GM19351 (cell line): Measurements from ENCODE around the gene MEG3.
"Not testable (repeated sequence)": the region's sequence is repeated elsewhere in the genome, so short reads cannot be mapped to it uniquely, and the experiment has no call there.

Experiments
- ATAC-seq: cut with Tn5 transposase; IDR thresholded peaks from one replicate; pipeline ENCODE4 v1.9.1; 2021; ENCODE audit warnings: mild to moderate bottlenecking, moderate library complexity; ENCODE audit not compliant: unreplicated experiment

Gene MEG3

DNA sequence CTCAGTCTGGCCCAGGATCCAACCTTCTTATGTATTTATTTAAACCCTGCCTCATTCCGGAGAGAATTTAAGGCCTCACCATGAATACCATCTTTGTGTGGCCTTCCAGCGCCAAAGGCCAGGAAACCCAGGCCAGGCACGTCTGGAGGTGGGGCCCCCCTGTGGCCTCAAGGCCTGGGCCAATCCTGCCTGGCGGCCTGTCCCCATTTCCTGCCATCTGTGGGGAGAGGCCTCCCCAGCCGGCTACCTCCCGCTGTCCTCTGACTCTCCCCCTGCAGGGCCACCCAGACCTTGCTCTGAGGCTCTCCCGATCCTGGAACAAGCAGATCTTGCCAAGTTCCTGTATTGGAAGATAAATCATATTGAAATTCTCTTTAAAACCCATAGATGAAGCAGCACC lies 37.4 kb upstream of the MEG3 start:
- no peak for ATAC-seq

DNA sequence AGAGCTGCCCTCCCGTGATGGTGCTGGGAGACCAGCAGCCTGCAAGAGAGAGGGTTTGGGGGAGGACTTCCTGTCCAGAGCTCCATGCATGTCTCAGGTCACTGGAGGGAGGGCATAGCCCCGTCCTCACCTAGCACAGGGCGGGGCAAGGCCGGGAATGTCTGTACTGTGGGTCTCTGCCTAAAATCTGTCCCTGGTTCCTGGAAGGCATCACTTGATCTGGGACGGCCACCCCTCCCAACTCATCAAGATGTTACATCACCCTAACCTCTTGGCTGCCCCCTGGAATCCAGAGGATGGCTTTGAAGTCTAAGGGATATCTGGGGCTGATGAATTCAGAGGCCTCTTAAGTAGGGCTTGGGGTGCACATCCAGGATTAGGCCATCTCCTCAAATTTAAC lies 37.0 kb upstream of the MEG3 start:
- no peak for ATAC-seq

DNA sequence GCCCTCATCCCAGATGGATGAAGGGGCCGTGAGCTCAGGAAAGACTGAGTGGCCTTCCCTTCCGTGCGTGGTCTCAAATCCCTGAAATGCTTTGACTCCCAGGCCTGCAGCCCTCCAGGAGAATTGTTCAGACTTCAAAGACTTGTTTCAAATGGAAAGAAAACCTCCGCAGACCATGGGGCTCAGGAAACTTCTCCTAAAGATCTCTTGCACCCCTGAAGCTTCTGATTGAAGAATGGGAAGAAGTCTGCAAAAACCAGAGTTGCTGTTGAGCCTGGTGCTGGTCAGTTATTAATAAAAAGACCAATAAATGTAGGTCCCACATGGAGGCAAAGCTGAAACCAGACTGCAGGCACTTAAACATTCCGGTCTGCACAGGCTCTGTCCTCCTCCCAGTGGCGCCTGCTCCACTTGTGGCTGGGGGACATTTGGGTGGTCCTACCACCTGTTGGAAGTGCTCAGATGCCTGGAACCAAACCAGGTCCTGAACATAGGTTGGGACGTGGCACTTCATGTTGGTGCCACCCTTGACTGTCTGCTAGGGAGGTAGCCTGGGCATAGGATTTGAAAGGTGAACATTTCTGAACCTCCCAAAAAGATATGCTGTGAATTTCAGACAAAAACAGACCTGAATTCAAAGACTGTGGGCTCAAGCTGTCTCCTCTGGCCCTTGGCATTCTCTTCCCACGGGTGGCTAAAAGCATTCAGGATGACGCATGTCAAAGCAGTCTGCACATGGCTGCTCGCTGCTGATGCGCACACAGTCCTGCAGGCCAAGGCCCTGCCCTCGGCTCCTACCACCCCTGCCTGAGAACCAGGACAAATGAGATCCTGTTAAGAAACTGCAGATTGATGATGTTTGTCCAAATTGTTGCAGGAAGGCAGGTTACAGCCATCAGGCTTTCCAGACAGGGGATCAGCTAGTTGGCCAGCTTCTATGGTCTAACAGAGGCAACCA lies 36.2 kb upstream of the MEG3 start:
- no peak for ATAC-seq

DNA sequence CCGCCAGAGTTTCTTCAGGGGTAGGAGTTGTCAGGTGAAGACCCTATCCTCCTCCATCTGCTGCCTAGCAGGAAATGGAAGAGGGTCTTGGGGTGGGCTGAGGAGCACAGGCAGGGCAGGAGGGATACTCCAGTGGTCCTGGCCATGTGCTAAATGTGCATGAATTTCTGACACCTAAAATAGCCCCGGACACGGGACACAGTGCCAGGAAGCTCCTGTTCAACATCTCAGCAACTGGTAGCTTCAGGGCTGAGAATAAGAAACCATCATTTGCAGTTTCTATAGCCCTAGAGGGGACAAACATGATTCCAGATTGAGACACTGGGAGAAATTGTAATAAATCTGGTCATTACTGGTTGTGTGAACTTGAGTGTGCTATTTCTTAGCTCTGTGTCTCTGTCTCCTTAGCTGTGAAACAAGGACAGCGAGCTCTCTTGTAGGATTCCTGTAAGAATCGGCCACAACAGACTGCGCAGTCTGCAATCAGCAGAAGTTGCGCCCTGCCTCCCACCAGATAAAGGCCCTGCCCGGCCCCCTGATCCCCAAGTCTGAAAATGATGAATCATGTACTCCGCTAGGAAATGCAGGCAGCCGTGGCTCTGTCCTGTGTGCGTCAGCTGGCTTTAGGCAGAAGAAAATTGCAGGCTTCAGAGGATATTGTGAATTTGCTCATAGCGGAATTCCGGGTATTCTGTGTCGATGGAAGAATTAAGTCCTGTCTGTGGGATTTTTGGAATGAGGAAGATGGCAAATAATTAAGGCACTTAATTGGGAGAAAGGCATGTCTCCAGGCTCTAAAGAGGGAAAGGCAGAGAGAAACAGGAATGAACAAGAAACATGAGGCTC lies 35.2 kb upstream of the MEG3 start:
- no peak for ATAC-seq

DNA sequence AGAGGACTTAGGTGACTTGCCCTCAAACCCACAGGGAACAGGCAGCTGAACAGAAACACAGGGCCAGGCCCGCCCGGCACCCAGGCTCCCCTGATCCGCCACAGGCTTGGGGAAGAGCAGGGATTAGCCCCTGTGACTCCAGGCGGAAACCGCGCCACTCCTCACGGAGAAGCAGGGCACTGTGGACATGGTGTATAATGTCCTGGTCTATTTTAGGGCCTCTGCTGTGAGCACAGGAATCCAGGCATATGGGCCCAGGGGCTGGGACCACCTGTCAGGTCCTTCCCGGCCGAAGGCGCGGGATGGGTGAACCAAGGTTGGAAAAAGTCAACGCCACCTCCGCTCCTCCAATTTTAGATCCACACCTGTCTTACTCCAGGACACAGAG lies 34.6 kb upstream of the MEG3 start:
- ATAC-seq = no peak

DNA sequence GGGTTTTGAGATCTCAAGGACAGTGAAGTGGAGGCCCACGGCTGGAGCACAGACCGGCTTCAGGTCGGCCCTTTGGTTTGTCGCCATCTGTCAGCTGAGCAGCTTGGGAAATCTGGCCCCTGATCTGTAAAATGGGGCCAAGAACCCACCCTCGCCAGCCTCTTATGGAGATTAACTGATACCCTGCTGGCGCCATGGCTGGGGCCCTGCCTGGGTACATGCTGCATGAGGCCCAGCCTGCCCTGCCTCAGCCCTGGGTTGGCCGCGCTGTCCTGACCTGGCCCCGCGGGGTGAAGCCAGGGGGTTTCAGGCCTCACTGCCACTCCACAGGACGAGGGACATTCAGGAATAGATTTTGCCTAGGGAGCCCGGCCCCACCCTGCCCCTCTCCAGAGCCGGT lies 33.9 kb upstream of the MEG3 start:
- ATAC-seq = no peak

DNA sequence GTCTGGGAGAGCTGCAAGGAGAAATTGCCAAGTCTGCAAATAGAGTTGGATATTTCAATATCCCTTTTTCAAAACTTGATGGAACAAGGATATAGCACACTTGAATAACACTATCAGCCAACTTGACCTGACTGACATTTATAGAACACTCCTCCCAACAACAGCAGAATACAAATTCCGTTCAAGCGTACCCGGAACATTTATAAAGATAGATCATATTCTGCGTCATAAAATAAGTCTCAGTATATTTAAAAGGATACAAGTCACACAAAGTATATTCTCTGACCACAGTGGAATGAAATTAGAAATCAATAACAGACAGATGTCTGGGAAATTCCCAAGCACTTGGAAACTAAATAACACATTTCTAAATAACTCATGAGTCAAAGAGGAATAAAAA lies 29.0 kb upstream of the MEG3 start:
- no peak for ATAC-seq

DNA sequence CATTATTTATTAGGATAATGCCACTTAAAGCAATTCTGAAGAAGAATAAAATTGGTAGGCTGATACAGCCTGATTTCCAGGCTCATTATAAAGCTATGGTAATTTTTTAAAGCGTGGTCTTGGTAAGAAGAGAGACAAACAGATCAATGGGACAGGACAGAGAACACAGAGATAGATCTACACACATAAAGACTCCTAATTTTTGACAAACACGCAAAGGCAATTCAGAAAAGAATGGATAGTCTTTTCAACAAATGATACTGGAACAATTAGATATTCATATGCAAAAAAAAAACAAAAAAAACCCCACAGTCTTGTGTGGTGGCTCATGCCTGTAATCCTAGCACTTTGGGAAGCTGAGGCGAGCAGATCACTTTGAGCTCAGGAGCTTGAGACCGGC lies 25.9 kb upstream of the MEG3 start:
- ATAC-seq = no peak

DNA sequence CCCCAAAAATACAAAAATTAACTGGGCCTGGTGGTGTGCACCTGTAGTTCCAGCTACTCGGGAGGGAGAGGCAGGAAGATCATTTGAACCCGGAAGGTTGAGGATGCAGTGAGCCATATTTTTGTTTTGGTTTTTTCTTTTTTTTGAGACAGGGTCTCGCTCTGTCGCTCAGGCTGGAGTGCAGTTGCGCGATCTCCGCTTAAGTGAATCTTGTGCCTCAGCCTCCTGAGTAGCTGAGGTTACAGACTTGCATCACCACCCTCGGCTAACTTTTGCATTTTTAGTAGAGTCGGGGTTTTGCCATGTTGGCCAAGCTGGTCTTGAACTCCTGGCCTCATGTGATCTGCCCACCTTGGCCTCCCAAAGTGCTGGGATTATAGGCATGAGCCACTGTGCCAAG lies 24.5 kb upstream of the MEG3 start:
- not testable (repeated sequence) for ATAC-seq

DNA sequence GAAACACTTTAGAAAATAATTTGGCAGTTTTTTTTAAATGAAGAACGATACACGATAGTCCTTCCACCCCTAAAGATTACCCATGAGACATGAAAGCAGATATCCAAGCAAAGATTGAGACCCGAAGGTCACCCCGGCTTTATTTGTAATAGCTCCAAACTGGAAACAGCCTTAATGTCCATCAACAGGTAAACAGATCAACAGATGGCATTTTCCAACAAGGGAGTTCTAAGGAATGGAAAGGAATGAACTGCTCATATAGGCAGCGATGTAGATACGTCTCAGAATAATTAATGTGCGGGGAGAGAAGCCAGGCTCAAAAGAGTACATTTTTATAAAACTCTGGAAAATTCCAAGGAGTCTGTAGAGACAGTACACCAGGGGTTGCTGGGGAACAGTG lies 23.7 kb upstream of the MEG3 start:
- ATAC-seq = no peak

DNA sequence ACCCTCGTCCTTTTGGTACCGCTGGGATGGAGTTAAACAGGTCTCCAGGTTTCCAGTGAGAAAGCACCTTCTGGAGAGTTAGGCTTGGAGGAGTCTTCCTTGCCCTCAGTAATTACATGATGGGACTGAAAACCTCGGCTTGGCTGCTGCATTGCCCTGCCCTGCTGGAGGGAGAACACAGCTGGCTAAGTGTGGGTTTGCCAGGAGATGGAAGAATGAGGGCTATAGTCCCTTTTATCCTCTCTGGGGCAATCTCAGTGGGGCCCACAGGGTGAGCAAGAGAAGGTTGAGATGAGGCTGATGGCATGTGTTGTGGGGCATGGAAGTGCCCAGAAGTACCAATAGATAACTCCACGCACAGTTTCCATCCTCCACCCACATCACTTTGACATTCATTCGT lies 23.2 kb upstream of the MEG3 start:
- ATAC-seq = no peak

DNA sequence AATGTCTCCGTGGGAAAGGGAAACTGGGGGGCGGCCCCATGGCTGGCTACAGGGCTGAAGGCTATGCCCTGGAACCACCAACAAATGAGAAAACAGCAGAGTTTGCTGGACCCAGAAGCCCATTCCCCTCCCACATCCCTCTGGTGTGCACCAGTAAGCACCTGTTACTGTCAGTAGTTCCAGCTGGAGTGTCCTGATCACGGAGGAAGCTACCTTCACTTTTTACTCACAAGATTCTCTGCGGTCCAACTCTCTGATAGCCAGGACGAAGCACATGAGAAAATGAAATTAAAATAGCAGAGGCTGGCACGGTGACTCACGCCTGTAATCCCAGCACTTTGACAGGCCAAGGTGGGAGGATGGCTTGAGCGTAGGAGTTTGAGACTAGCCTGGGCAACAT lies 22.7 kb upstream of the MEG3 start:
- ATAC-seq = no peak

DNA sequence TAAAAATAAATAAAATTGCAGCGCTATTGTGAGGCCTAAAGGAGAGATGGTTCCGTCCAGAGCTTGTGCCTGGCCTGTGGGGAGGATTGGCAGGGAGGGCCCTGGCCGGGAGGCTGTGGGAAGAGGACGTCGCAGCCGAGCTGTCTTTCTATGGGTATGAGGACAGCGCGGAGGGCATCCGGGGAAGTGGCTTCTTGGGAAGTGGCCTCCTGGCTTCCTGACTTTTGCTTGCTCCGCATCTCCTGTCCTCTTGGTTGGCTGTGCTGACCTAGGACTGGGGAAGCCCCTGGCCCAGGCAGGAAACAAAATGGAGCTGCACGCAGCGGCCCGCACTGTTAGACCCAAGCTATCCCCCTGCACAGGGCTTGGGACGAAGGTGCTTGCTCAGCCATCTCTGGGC lies 22.2 kb upstream of the MEG3 start:
- ATAC-seq = no peak

DNA sequence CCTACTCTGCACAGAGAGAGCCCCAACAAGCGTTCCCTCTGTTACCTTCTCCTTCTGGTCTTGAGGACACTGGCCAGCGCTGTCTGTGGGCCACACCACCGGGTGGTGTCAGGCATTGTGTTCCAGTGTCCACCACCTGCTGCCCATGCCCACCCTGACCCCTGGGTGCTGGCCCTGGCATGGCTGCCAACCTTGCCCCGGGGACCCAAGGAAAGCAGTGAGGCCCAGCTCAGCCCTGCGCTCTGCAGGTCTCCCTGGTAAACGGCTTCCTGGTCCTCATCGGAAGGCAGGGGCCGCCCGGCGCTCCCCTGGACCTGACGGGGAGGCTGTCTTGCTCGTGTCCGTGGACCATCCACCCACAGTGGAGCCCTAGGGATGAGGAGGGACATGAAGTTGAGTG lies 21.8 kb upstream of the MEG3 start:
- no peak for ATAC-seq

DNA sequence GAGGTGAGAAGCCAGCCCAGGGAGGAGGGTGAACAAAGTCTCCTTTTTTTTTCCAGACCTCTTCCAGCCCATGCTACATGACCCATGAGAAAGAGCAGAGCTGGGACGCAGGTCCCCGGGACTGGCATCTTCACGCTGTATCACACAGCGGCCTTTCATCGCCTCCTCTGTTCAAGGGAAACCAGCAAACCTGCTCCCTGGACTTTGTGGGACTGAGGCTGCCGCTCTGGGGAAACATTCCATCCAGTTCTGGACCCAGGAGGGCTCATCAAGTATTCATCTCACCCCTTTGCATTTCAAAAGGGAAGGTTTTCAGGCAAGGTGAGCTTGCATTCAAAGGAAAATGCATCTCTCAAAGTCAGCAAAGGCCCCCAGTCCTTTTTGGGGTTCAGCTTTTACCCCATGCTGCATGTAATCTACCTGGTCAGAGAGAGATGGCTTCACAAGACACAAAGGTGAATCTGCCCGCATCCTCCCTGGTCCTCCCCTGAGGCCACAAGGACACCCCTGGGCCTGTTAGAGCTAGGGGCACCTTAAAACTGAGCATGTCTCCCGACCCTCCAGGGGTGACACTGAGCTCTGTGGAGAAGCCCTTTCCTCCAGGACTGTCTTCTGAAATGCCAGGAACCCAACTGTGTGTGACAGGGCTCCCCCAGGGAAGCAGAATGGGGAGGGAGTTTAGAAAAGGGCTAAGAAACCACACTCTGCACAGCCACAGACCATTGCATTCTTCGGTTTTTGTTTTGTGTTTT lies 21.2 kb upstream of the MEG3 start:
- ATAC-seq = no peak

DNA sequence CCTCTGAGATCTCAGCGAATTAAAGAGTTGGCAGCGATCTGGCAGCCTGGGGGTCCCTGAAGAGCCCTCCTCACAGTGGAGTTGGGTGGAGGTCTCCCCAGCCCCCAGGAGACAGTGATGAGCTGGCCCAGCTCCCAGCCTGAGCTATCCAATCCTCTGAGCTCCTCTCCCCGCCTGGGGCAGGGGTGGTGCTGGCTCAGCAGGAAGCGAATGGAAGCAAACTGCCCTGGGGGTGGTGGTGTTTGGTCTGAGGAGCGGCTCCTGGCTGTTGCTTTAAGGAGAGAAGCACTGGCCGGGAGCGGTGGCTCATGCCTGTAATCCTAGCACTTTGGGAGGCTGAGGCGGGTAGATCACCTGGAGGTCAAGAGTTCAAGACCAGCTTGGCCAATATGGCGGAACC lies 19.5 kb upstream of the MEG3 start:
- no peak for ATAC-seq

DNA sequence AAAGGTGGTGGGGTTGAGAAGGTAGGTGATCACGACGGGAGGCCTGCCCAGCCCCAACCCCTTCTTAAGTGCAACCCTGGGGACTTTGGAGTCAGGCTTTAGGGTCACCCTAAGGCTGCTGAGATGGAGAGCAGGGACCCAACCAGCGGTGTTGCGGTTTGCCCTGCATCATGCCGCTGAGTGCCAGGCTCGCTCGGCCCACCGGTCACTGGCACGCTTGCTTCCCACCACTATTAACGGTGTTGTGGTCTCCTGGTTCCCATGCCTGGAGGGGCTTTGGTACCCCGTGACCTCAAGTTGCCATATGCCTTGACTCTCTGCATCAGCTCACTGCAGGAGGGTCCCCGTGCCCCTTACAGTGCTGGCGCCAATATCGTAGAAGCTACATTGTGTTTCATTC lies 18.4 kb upstream of the MEG3 start:
- ATAC-seq = no peak

DNA sequence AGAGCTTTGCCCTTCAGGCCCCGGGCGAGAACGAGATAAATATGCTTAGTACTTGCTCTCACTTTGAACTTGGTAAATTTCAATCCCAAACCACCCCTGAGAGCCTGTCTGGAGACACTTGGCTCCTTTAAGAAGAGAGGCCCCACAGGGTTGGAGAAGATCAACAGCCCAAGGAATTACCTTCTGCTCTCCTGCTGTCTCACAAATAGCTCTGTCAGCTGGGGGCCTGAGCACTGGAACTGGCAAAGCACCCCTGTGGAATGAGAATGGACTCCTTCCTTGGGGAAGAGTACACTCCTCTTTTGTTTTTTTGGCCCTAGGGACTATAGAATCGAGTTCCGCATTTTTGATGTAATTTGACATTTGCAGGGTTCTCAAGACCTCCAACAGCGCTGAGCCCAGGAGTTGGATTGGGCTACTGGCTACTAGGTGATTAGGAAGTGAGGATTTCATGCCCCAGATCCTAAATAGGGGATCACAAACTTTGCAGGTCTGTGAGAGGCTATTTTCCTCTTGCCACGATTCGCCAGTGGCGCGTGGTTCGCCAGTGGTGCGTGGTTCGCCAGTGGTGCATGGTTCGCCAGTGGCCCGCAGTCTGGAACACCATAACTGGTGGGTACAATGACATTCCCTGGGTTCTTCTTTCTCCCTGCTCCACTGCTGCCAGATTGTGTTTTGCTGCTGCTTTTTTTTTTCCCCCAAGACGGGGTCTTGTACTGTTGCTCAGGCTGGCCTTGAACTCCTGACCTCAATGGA lies 17.8 kb upstream of the MEG3 start:
- ATAC-seq = no peak

DNA sequence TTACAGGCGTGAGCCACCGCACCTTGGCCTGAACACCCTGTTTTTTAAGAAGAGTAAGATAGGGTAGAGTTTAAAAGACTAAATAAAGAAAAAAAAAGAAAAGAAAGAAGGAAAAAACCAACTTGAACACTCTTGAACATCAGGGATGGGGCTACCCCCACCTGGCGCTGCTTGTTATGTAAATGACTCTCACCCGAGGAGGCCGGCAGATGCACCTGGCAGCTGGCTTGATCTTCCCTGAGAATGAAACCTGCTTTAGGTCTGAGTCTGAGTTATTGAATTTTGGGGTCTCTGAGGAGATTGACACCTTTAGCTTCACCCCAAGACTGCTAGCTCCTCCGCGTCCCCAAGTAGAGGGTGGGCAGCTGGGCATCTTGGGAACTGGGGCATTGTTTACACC lies 15.5 kb upstream of the MEG3 start:
- no peak for ATAC-seq

DNA sequence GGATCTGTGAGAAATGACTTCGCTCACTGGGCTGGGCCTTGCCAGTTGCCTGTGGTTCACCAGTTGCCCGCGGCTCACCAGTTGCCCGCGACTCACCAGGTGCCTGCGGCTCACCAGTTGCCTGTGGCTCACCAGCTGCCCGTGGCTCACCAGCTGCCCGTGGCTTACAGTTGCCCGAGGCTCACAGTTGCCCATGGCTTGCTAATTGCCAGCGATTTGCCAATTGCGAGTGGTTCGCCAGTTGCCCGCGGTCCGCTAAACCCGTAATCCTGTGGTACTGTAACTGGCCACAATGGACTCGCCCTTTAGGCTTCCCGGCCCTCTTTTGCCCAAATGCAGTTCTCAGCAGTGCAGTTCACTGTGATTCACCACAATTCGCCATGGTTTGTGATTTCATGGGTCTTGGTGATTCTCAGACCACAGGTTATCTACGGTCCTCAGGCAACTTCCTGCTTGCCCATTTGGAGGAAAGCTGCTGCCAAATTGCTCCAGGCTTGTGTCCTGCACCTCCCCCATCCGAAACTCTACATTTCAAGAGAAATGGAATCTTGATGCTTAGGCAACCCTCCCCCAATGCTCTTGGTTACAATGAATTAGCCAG lies 15.0 kb upstream of the MEG3 start:
- no peak for ATAC-seq
